Spinal cord (tissue), 10 donors: Measurements from ENCODE around the gene WDR86. TPM values are rescaled to one million over a fixed set of nuclear protein-coding genes. Genes with fewer than 3 reads are reported as not detected.

Experiments
- DNase-seq, 6 donors: peaks; one replicate each; pipeline versions ENCODE4 v3.0.0 to v3.0.0-alpha.2; 2013 to 2015; ENCODE audit warnings: low spot score in 6 of 6, low read depth in 4 of 6
- H3K27ac ChIP-seq: one replicate; pipeline ENCODE4 v1.5.1; 2013; ENCODE audit warnings: low read depth, low read length, control low read depth
- H3K27me3 ChIP-seq: one replicate; pipeline ENCODE4 v1.6.1; 2013; ENCODE audit warnings: low read length; ENCODE audit not compliant: control insufficient read depth, insufficient read depth
- H3K36me3 ChIP-seq: one replicate; pipeline ENCODE4 v1.6.1; 2013; ENCODE audit warnings: low read length; ENCODE audit not compliant: control insufficient read depth, insufficient read depth
- H3K4me1 ChIP-seq: one replicate; pipeline ENCODE4 v1.6.1; 2013; ENCODE audit warnings: low read length; ENCODE audit not compliant: control insufficient read depth, insufficient read depth
- H3K4me3 ChIP-seq: one replicate; pipeline ENCODE4 v1.5.1; 2013; ENCODE audit warnings: low read depth, low read length, control low read depth
- H3K9me3 ChIP-seq: one replicate; pipeline ENCODE4 v1.6.1; 2013; ENCODE audit warnings: low read length; ENCODE audit not compliant: control insufficient read depth, insufficient read depth
- WGBS: methylation state at CpG from one replicate; pipeline ENCODE4 v1.1.5; 2013; ENCODE audit warnings: missing lambda C conversion rate; ENCODE audit not compliant: insufficient coverage; 5-methylcytosine and 5-hydroxymethylcytosine counted together
- polyA plus RNA-seq, 2 donors: library from polyadenylated mRNA; unstranded; fragments of 120-200 nt; gene quantifications; one replicate each; pipeline ENCODE4 v1.2.1, GENCODE V29; 2013; ENCODE audit not compliant: insufficient read length in 2 of 2
- total RNA-seq, 2 donors: library from RNA; depleted of rRNA in 1 of 2; stranded (reverse); fragments of 120-200 nt in 1 of 2; fragments of >200 nt in 1 of 2; gene quantifications; one replicate each; pipeline versions ENCODE4 v1.2.3 to v1.2.4, GENCODE V29; 2013 to 2014
- donor health status: healthy.

WDR86 gene
- total and polyA plus RNA-seq, 4 donors, result 16.6 to 139 (median 44.4) TPM

GRCh38 chr7:151366880-151367222 lies 43.0 kb downstream of the WDR86 start:
- peak in 1 of 6 donors; percentile 33 for DNase-seq
- no peaks in the 10 kb centered on the region for H3K9me3 ChIP-seq
- H3K27ac ChIP-seq, result peak overlapping the region; percentile 74
- peaks cover 6% of the 10 kb centered on the region for H3K4me1 ChIP-seq
- H3K27me3 ChIP-seq, result no peaks in the 10 kb centered on the region
- H3K4me3 ChIP-seq, result no peak overlapping the region
- 67% methylated on average over 4 of the region's 5 CpGs for WGBS
- peaks cover 20% of the 10 kb centered on the region for H3K36me3 ChIP-seq

- H3K4me1 ChIP-seq, result peaks cover 6% of the 10 kb centered on the region
- H3K4me3 ChIP-seq, result no peak overlapping the region
- H3K36me3 ChIP-seq, result peaks cover 20% of the 10 kb centered on the region
- no peaks in the 10 kb centered on the region for H3K9me3 ChIP-seq
- peak overlapping the region; percentile 74 for H3K27ac ChIP-seq
- 69% methylated on average over 7 of the region's 9 CpGs for WGBS
- no peak for DNase-seq
- H3K27me3 ChIP-seq, result no peaks in the 10 kb centered on the region
These were observed 43.5 kb downstream of the WDR86 start for GRCh38 chr7:151366166-151366879.

GRCh38 chr7:151363182-151363581 lies 46.7 kb downstream of the WDR86 start:
- no peak overlapping the region for H3K27ac ChIP-seq
- H3K9me3 ChIP-seq, result no peaks in the 10 kb centered on the region
- no CpG with 5 or more reads among the region's 1 CpG for WGBS
- peaks cover 2% of the 10 kb centered on the region for H3K4me1 ChIP-seq
- peaks cover 21% of the 10 kb centered on the region for H3K36me3 ChIP-seq
- no peaks in the 10 kb centered on the region for H3K27me3 ChIP-seq
- DNase-seq, result no peak
- H3K4me3 ChIP-seq, result no peak overlapping the region

GRCh38 chr7:151361193-151361959 lies 48.5 kb downstream of the WDR86 start:
- no peak for DNase-seq
- Histone ChIP-seq H3K36me3 (peaks cover 38% of the 10 kb centered on the region), H3K4me1 (no peaks in the 10 kb centered on the region), H3K9me3 (no peaks in the 10 kb centered on the region), H3K27ac (no peak overlapping the region), H3K4me3 (no peak overlapping the region), H3K27me3 (no peaks in the 10 kb centered on the region)
- no CpG with 5 or more reads among the region's 3 CpGs for WGBS

GRCh38 chr7:151352512-151352911 lies 57.3 kb downstream of the WDR86 start:
- Histone ChIP-seq H3K36me3 (peaks cover 44% of the 10 kb centered on the region), H3K9me3 (no peaks in the 10 kb centered on the region), H3K27me3 (no peaks in the 10 kb centered on the region), H3K4me3 (no peak overlapping the region), H3K4me1 (no peaks in the 10 kb centered on the region), H3K27ac (no peak overlapping the region)
- no peak for DNase-seq
- no CpG with 5 or more reads among the region's 5 CpGs for WGBS

- no peak overlapping the region for H3K27ac ChIP-seq
- DNase-seq, result no peak
- peaks cover 44% of the 10 kb centered on the region for H3K36me3 ChIP-seq
- 85% methylated on average over 5 of the region's 6 CpGs for WGBS
- no peak overlapping the region for H3K4me3 ChIP-seq
- no peaks in the 10 kb centered on the region for H3K4me1 ChIP-seq
- H3K9me3 ChIP-seq, result no peaks in the 10 kb centered on the region
- no peaks in the 10 kb centered on the region for H3K27me3 ChIP-seq
These were observed 57.9 kb downstream of the WDR86 start for GRCh38 chr7:151351967-151352366.

- DNase-seq, result no peak
- H3K4me1 ChIP-seq, result no peaks in the 10 kb centered on the region
- 72% methylated on average over 6 of the region's 8 CpGs for WGBS
- H3K4me3 ChIP-seq, result no peak overlapping the region
- H3K36me3 ChIP-seq, result peaks cover 40% of the 10 kb centered on the region
- no peak overlapping the region for H3K27ac ChIP-seq
- no peaks in the 10 kb centered on the region for H3K9me3 ChIP-seq
- H3K27me3 ChIP-seq, result no peaks in the 10 kb centered on the region
These were observed 58.8 kb downstream of the WDR86 start for GRCh38 chr7:151351027-151351426.

GRCh38 chr7:151349507-151349853 lies 60.4 kb downstream of the WDR86 start:
- DNase-seq, result no peak
- no peaks in the 10 kb centered on the region for H3K4me1 ChIP-seq
- H3K36me3 ChIP-seq, result peaks cover 35% of the 10 kb centered on the region
- WGBS, result 81% methylated on average over 4 of the region's 5 CpGs
- no peak overlapping the region for H3K4me3 ChIP-seq
- H3K27ac ChIP-seq, result no peak overlapping the region
- no peaks in the 10 kb centered on the region for H3K9me3 ChIP-seq
- no peaks in the 10 kb centered on the region for H3K27me3 ChIP-seq

- Histone ChIP-seq H3K36me3 (peaks cover 35% of the 10 kb centered on the region), H3K4me1 (no peaks in the 10 kb centered on the region)
- WGBS, result 94% methylated on average over 4 of the region's 4 CpGs
These were observed 60.9 kb downstream of the WDR86 start for GRCh38 chr7:151348970-151349369.

GRCh38 chr7:151347200-151347599 lies 62.6 kb downstream of the WDR86 start:
- 100% methylated on average over 3 of the region's 6 CpGs for WGBS
- Histone ChIP-seq H3K36me3 (peaks cover 30% of the 10 kb centered on the region), H3K4me3 (no peak overlapping the region), H3K4me1 (peaks cover 7% of the 10 kb centered on the region), H3K27me3 (no peaks in the 10 kb centered on the region), H3K27ac (no peak overlapping the region), H3K9me3 (no peaks in the 10 kb centered on the region)
- DNase-seq, result no peak

More at GRCh38 chr7:151348970-151349369, 60.9 kb downstream of the WDR86 start:
- Histone ChIP-seq H3K9me3 (no peaks in the 10 kb centered on the region), H3K27ac (no peak overlapping the region), H3K27me3 (no peaks in the 10 kb centered on the region), H3K4me3 (no peak overlapping the region)
- DNase-seq, result no peak
